Brain microvascular endothelial cell (primary cell): Measurements from ENCODE around the gene FGD1.
A peak's percentile ranks its signal among the peaks of the same experiment; 100 is the strongest.

ENCODE experiments used
- DNase-seq: peaks from one replicate; pipeline ENCODE4 v3.0.0-alpha.2; 2020
- H3K27ac ChIP-seq: fragments of 250-450 bp; sonication (Bioruptor Pico); 2 replicates; pipeline ENCODE4 v1.5.1; 2020; ENCODE audit warnings: mild to moderate bottlenecking, moderate library complexity
- H3K27me3 ChIP-seq: fragments of 250-450 bp; sonication (Bioruptor Pico); replicated peaks from 2 replicates; pipeline ENCODE4 v1.5.1; 2020; ENCODE audit warnings: mild to moderate bottlenecking
- H3K36me3 ChIP-seq: fragments of 250-450 bp; sonication (Bioruptor Pico); replicated peaks from 2 replicates; pipeline ENCODE4 v1.5.1; 2020; ENCODE audit warnings: mild to moderate bottlenecking
- H3K4me3 ChIP-seq: 2 replicates; pipeline ENCODE4 v1.5.1; 2011; ENCODE audit warnings: low read depth, mild to moderate bottlenecking, control low read depth, low read length, moderate library complexity
- CTCF ChIP-seq: IDR thresholded peaks from 2 replicates; pipeline ENCODE4 v1.5.1; 2011; ENCODE audit warnings: low read depth, mild to moderate bottlenecking, moderate library complexity, low read length, control low read depth, inconsistent platforms; ENCODE audit errors: missing control alignments
- in situ Hi-C: cut with HindIII; loops from 2 replicates; pipeline ENCODE4 v1.10.0; 2017; ENCODE audit warnings: low sequenced_read_pairs, low pct_ligation_motif_present

Gene FGD1

DNA sequence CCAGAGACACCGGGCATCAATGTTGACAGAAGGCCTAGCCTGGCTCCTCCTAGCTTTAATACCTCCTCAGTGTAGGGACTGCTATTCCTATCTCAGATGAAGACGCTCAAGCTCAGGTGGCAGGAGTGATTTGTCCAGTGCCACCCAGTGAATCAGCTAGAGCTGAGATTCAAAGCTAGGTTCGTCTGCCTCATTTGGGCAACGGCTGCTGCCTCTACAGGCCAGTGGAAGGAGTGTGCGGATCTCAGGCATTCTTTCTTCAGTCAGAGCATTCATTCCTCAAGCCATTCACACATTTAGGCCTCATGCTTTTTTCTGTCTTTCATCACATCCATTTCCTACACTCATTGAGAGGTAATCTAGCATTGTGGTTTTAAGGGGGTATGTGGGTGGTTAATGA is 48.6 kb downstream of the FGD1 start:
- no peak overlapping the region for H3K4me3 ChIP-seq
- peak; percentile 41 for TF ChIP-seq CTCF
- no peak for DNase-seq
- H3K36me3 ChIP-seq: no peaks in the 10 kb centered on the region
- in situ Hi-C loops: no loop called here
- H3K27ac ChIP-seq: no peak overlapping the region
- H3K27me3 ChIP-seq: no peaks in the 10 kb centered on the region

- Histone ChIP-seq H3K27me3 (no peaks in the 10 kb centered on the region), H3K36me3 (no peaks in the 10 kb centered on the region), H3K27ac (no peak overlapping the region), H3K4me3 (no peak overlapping the region)
- TF ChIP-seq CTCF: no peak
- DNase-seq: no peak
- in situ Hi-C loops: no loop called here
These were observed 50.0 kb downstream of the FGD1 start for GRCh38 chrX:54446084-54446483.

GRCh38 chrX:54444752-54445151 is 51.3 kb downstream of the FGD1 start:
- DNase-seq: no peak
- no peak for TF ChIP-seq CTCF
- no peaks in the 10 kb centered on the region for H3K36me3 ChIP-seq
- in situ Hi-C loops: no loop called here
- H3K4me3 ChIP-seq: no peak overlapping the region
- H3K27me3 ChIP-seq: no peaks in the 10 kb centered on the region
- H3K27ac ChIP-seq: no peak overlapping the region

DNA sequence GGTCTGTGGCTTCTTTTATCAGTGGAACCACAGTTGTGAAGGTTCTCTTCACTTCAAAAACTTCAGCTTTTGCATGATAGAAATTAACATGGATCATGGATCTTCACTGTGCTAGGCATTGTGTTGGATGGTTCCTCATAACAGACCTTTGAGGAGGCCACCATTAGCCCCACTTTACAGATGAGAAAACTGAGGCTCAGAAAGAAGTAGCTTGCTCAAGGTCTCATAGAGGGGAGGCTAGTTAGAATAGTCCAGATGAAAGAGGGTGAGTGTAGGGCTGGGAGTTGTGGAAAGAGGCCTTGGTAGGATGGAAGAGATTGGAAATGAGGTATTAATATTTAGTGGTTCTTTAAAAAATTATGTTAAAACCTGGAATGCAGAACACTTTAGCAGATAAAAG is 53.2 kb downstream of the FGD1 start:
- in situ Hi-C loops: no loop called here
- Histone ChIP-seq H3K4me3 (no peak overlapping the region), H3K27ac (no peak overlapping the region), H3K36me3 (no peaks in the 10 kb centered on the region), H3K27me3 (no peaks in the 10 kb centered on the region)
- no peak for DNase-seq
- TF ChIP-seq CTCF: no peak

GRCh38 chrX:54439960-54440871 is 55.8 kb downstream of the FGD1 start, which contains the start of gene TSR2:
TSS of gene TSR2 (plus strand) at chrX:54440404. CDS start at chrX:54440422, 18 bp downstream.
- Histone ChIP-seq H3K27me3 (no peaks in the 10 kb centered on the region), H3K27ac (peak within 1 kb of the TSS; percentile 22), H3K4me3 (peak within 1 kb of the TSS; percentile 72), H3K36me3 (no peaks in the 10 kb centered on the region)
- peak; percentile 89 for DNase-seq
- in situ Hi-C loops: no loop called here
- peak; percentile 34 for TF ChIP-seq CTCF

- Histone ChIP-seq H3K27me3 (no peaks in the 10 kb centered on the region), H3K27ac (no peak overlapping the region), H3K4me3 (no peak overlapping the region), H3K36me3 (no peaks in the 10 kb centered on the region)
- no peak for DNase-seq
- in situ Hi-C loops: no loop called here
- TF ChIP-seq CTCF: no peak
These were observed 60.9 kb downstream of the FGD1 start for GRCh38 chrX:54435121-54435520.
